ENCODE measurements around the gene RALGPS1. TPM values are rescaled to one million over a fixed set of nuclear protein-coding genes. Genes with fewer than 3 reads are reported as not detected.

The RALGPS1 gene
- polyA plus RNA-seq, 1 of the 3 experiments (the other 2 are of a cell fraction) = 3.9 TPM

DNA sequence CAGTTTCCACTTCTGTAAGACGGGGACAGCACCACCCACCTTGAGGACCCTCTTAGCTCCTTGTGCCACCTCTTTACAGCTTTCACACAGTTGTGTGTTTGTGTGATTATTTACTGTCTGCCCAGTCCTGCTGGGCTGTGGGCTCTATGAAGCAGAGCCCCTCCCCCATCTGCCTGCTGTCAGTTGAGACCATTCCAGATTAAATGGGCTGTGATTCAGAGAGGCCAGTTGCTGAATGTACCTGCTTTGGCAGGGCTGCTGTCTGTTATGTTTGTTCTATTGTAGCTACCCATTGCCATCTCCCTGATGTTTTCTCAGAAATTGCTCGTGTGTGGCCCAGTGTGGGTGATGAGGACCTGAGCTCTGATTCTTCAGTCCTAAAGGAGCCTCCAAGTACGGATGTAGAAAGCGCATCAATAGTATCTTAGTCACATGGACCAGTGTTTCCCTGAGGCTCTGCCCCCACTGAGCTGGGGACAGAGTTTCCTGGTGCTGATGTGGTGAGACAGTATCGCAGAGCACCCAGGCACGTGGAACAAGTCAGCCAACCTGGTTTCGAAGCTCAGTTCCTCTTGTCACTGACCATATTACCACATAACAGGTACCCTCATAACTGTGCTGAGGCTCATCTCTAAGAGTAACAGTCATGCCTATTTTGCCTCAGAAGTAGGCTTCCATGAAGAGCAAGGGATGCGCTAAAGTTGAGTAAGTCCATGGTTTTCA is 204.2 kb downstream of the RALGPS1 start:
- Histone ChIP-seq H3F3A (replicated peaks; ENCODE audit: insufficient read depth) (no peaks in the 10 kb centered on the region), H3K4me3 (ENCODE audit: low read depth in 2 of 2, low read length in 1 of 2) (no peak overlapping the region), H2AFZ (ENCODE audit: low read depth) (no peak overlapping the region), H3K4me2 (no peak overlapping the region), H4K20me1 (ENCODE audit: insufficient read depth) (no peaks in the 10 kb centered on the region), H3K9me3 (no peaks in the 10 kb centered on the region), H3K27me3 (ENCODE audit: insufficient read depth) (no peaks in the 10 kb centered on the region), H3K36me3 (replicated peaks in 1 of 2; ENCODE audit: control insufficient read depth in 1 of 2, insufficient read depth in 2 of 2, low read length in 1 of 2) (no peaks in the 10 kb centered on the region), H3K4me1 (ENCODE audit: control insufficient read depth in 1 of 2, insufficient read depth in 2 of 2, low read depth in 1 of 2, low read length in 1 of 2) (peaks cover 12 to 41% of the 10 kb centered on the region in 2 experiments; a peak in 1 of 4 replicates), H3K9ac (no peak overlapping the region), H3K79me2 (ENCODE audit: insufficient read depth) (peaks cover 13% of the 10 kb centered on the region; the same call in 1 of the 2 replicates), H3K9me2 (no peaks in the 10 kb centered on the region), H3K27ac (ENCODE audit: low read depth in 2 of 2, low read length in 1 of 2) (no peak overlapping the region)
- TF ChIP-seq MAX (IDR thresholded peaks at IDR 0.05; ENCODE audit: low read depth) = no peak
- TF ChIP-seq GABPA (IDR thresholded peaks at IDR 0.05; ENCODE audit: low read depth) = no peak
- TF ChIP-seq ZBTB33 (IDR thresholded peaks at IDR 0.05; ENCODE audit: borderline replicate concordance, low read depth) = no peak
- 94% methylated on average over 8 of the region's 8 CpGs for WGBS (ENCODE audit: low lambda C conversion rate)
- POLR2A ChIA-PET = no interaction called here
- CTCF ChIA-PET = interaction anchor here (0.8 to 1.0 kb wide), 3 partner anchors 81 to 153 kb away, joined by 3 to 5 read pairs (median 4); no protein-coding TSS in a partner anchor
- no peak for DNase-seq

GRCh38 chr9:127119320-127119709 is 204.7 kb downstream of the RALGPS1 start:
- no peaks in the 10 kb centered on the region for H4K20me1 ChIP-seq (ENCODE audit: insufficient read depth)
- H3K27ac ChIP-seq (ENCODE audit: low read depth in 2 of 2, low read length in 1 of 2) = no peak overlapping the region
- no peaks in the 10 kb centered on the region for H3F3A ChIP-seq (replicated peaks; ENCODE audit: insufficient read depth)
- H3K9me3 ChIP-seq = no peaks in the 10 kb centered on the region
- H3K9me2 ChIP-seq = no peaks in the 10 kb centered on the region
- ChIA-PET POLR2A (no interaction called here), CTCF (interaction anchor here (0.9 to 1.2 kb wide), 3 partner anchors 81 to 179 kb away, joined by 3 to 6 read pairs (median 5); no protein-coding TSS in a partner anchor)
- no peak for DNase-seq
- H3K79me2 ChIP-seq (ENCODE audit: insufficient read depth) = peaks cover 13% of the 10 kb centered on the region; the same call in 1 of the 2 replicates
- no peak overlapping the region for H3K9ac ChIP-seq
- TF ChIP-seq TEAD4 (IDR thresholded peaks at IDR 0.05; ENCODE audit: borderline replicate concordance, insufficient read depth) (no peak), FOXM1 (IDR thresholded peaks at IDR 0.05; ENCODE audit: low read depth) (no peak), RFX5 (IDR thresholded peaks at IDR 0.05; ENCODE audit: low read length) (no peak), TCF12 (IDR thresholded peaks at IDR 0.05) (no peak), ELF1 (IDR thresholded peaks at IDR 0.05) (no peak), GATA2 (CRISPR knock-in tag; IDR thresholded peaks at IDR 0.05) (no peak), PBX3 (IDR thresholded peaks at IDR 0.05) (no peak), EZH2phosphoT487 (IDR thresholded peaks at IDR 0.05; ENCODE audit: borderline replicate concordance, low read depth) (no peak), FOXJ3 (CRISPR knock-in tag; IDR thresholded peaks at IDR 0.05) (no peak), MEF2A (IDR thresholded peaks at IDR 0.05; ENCODE audit: borderline replicate concordance, low read depth) (no peak), FOSL2 (IDR thresholded peaks at IDR 0.05; ENCODE audit: borderline replicate concordance, low read depth) (no peak), POLR2AphosphoS5 (IDR thresholded peaks at IDR 0.05; ENCODE audit: low read depth, low read length) (no peak), RAD21 (IDR thresholded peaks at IDR 0.05; ENCODE audit: low read length) (no peak), ZBTB33 (IDR thresholded peaks at IDR 0.05; ENCODE audit: borderline replicate concordance, low read depth) (no peak), GABPA (IDR thresholded peaks at IDR 0.05; ENCODE audit: low read depth) (no peak), YY1 (IDR thresholded peaks at IDR 0.05; ENCODE audit: low read depth) (no peak), TAF1 (IDR thresholded peaks at IDR 0.05; ENCODE audit: borderline replicate concordance, low read depth, low read length) (no peak), EP300 (IDR thresholded peaks at IDR 0.05; ENCODE audit: borderline replicate concordance in 1 of 2, low read depth in 1 of 2, low read length in 1 of 2) (no peak), MAX (IDR thresholded peaks at IDR 0.05; ENCODE audit: low read depth) (no peak)
- H3K4me1 ChIP-seq (ENCODE audit: control insufficient read depth in 1 of 2, insufficient read depth in 2 of 2, low read depth in 1 of 2, low read length in 1 of 2) = peaks cover 12 to 41% of the 10 kb centered on the region in 2 experiments; a peak in 1 of 4 replicates
- no peak overlapping the region for H3K4me2 ChIP-seq
- H3K36me3 ChIP-seq (replicated peaks in 1 of 2; ENCODE audit: control insufficient read depth in 1 of 2, insufficient read depth in 2 of 2, low read length in 1 of 2) = no peaks in the 10 kb centered on the region
- no peaks in the 10 kb centered on the region for H3K27me3 ChIP-seq (ENCODE audit: insufficient read depth)
- WGBS (ENCODE audit: low lambda C conversion rate) = 95% methylated on average over 4 of the region's 4 CpGs
- H2AFZ ChIP-seq (ENCODE audit: low read depth) = no peak overlapping the region
- no peak overlapping the region for H3K4me3 ChIP-seq (ENCODE audit: low read depth in 2 of 2, low read length in 1 of 2)
